Inflammatory macrophage treated with lipopolysaccharide for 4 hours (primary cell): ENCODE measurements around the gene PERM1.
"Not testable (repeated sequence)": the region's sequence is repeated elsewhere in the genome, so short reads cannot be mapped to it uniquely, and the experiment has no call there.

Source experiments
- DNase-seq: peaks from one replicate; pipeline ENCODE4 v3.0.0-alpha.2; 2020

PERM1 gene

DNA sequence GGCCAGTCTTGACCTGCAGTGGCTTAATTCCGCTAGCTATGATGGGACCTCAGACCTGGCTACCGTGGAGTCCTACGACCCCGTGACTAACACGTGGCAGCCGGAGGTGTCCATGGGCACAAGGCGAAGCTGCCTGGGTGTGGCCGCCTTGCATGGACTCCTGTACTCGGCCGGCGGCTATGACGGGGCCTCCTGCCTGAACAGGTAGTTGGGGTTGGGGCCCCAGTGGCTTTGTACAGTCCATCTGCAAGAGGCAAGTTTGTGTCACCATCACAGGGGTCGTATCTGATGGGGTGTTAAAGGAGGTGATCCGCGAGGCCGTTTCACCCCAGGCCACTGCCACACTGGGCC is 18.6 kb downstream of the PERM1 start:
- DNase-seq, result no peak

DNA sequence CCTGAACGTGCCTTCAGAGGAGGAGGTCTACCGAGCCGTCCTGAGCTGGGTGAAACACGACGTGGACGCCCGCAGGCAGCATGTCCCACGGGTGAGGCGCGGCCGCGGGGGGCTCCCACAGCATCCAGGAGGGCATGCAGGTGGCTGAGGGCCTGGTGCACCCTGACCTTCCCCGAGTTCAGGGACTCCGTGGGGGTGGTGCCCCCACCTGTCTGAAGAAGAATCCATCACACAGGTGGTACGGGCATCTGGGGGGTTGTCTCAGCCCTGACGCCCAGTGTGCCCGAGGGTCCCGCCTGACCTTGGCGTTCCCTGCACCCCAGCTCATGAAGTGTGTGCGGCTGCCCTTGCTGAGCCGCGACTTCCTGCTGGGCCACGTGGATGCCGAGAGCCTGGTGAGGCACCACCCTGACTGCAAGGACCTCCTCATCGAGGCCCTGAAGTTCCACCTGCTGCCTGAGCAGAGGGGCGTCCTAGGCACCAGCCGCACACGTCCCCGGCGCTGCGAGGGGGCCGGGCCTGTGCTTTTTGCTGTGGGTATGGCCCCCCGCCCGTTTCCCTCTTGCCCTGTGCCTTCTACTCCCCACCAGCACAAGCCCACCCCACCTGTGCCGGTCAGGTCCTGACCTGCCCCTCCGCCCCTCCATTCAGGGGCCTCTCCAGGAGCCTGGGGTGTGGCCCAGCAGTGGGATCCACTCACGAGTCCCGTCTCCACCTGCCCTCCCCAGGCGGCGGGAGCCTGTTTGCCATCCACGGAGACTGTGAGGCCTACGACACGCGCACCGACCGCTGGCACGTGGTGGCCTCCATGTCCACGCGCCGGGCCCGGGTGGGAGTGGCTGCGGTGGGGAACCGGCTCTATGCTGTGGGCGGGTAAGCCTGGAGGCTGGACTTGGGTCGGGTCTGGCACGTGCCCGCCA is 19.3 kb downstream of the PERM1 start:
- DNase-seq, result no peak

DNA sequence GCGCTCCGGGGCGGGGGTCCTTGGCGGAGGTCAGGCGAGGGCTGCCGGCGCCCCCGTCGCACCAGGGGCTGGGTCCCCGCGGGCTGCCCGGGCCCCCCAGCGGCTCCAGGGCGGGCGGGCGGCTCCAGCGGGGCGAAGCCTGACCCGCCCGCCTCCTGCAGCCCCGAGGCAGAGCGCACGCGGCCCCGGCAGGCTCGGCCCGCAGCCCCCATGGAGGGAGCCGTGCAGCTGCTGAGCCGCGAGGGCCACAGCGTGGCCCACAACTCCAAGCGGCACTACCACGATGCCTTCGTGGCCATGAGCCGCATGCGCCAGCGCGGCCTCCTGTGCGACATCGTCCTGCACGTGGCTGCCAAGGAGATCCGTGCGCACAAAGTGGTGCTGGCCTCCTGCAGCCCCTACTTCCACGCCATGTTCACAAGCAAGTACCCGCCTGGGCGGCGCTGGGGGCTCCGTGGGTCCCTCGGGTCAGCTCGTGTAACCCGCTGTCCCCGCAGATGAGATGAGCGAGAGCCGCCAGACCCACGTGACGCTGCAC is 20.7 kb downstream of the PERM1 start:
- no peak for DNase-seq

DNA sequence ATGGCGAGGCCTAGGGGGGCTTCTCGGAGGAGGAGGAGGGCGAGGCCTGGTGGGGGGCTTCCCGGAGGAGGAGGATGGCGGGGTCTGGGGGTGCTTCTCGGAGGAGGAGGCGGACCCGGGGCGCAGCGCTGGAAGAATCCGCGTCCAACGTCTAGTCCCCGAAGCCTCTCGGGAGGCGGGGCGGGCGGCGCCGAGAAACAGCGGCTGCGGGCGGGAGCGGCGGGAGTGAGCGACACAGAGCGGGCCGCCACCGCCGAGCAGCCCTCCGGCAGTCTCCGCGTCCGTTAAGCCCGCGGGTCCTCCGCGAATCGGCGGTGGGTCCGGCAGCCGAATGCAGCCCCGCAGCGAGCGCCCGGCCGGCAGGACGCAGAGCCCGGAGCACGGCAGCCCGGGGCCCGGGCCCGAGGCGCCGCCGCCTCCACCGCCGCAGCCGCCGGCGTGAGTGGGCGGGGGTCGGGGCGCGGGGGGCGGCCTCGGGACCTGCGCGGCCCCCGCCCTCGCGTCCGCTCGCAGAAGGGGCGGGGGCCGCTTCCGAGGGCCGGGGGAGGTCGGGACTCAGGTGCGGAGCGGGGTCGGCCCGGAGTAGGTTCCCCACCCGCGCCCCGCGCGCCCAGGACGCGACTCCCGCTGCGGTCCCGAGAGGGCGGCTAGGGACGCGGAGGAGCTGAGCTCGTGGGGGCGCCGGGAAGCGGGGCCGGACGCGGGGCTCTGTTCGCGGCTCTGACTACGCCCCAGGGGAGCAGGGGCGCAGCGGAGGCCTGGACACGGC is 21.3 kb downstream of the PERM1 start, which contains the start of gene KLHL17:
TSS of gene KLHL17 (plus strand) at position 222 of the 769 bp plus-strand sequence. CDS start at position 332, 110 bp downstream.
- DNase-seq, result peak; percentile 70

DNA sequence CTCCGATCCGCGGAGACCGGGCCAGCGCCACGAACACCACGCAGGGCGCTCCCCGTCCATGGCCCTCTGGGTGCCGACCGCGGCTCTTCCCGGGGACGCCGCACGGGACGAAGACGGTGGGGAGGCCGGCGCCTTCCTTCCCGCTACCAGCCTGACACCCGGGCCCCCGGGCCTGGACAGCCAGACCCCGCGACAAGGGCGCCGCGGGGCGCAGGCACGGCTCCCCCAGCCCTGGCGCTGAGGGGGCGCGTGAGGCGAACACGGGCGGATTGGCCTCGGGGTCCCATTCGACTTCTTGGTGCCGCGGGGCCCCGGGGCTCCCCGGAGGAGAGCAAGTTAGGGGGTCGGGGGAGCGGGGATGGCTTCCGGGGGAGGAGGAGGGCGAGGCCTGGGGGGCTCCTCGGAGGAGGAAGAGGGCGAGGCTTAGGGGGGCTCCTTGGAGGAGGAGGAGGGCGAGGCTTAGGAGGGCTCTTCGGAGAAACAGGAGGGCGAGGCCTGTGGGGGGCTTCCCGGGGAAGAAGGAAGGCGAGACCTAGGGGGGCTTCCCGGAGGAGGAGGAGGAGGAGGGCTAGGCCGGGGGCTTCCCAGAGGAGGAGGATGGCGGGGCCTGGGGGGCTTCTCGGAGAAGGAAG is 22.0 kb downstream of the PERM1 start:
- no peak for DNase-seq

DNA sequence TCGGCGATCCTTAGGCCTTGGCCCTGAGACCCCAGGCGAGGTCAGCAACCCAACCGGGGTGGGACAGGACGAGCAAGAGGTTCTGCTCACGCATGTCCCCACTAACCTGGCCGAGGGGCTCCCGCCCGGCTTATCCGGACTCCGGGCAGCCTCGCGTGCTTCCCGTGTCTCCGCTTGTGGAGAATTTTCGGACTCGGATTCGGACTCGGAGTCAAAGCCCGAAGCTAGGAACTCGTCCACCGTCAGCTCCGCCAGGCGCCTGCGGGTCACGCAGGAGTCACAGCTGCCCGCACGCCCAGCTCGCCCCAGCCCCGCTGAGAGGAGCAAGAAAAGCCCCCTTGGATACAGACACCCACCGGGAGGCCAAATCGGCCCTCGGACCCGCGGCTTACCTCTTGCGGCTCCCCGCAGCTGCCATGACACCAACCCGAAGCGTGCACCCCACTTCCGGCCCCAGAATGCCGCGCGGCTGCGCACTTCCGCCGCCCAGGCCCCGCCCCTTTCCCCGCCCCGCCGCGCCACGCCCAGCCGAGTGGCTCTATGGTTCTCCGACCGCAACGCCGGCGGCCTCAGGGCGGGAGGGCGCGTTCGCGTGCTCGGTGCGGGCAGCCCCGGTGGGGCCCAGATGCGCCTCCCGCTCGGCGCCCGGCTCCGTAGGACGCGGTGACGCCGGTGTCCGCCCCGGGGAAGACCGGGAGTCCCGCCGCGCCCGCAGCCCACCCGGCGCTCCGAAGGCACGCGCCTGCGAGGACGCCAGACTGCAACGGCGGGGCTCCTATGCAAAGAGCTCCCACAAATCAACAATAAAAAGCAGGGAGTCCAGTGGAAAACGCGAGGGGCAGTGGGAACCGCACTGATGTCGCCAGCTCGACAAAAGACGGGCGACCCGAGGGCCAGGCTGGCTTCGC is 22.8 kb downstream of the PERM1 start, which contains the start of gene NOC2L:
TSS of gene NOC2L (minus strand) at position 434 of the 908 bp plus-strand sequence. CDS start at position 418, 16 bp downstream.
- peak; percentile 88 for DNase-seq

DNA sequence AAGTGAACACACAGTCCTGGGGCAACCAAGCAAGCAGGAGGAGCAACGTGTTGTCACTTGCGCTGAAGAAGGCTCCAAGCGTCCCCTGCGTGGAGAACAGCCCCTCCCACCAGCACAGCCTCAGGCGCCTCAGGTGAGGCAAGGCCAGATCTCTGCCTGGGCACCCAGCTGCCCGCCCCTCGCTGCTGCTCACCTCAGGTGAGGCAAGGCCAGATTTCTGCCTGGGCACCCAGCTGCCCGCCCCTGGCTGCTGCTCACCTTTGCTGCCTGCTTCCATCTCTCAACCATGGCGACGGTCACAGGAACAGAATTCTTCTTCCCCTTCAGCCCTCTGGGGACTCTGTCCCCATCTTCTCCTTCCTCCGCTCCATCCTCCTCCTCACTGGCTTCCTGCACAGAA is 25.3 kb downstream of the PERM1 start:
- no peak for DNase-seq

DNA sequence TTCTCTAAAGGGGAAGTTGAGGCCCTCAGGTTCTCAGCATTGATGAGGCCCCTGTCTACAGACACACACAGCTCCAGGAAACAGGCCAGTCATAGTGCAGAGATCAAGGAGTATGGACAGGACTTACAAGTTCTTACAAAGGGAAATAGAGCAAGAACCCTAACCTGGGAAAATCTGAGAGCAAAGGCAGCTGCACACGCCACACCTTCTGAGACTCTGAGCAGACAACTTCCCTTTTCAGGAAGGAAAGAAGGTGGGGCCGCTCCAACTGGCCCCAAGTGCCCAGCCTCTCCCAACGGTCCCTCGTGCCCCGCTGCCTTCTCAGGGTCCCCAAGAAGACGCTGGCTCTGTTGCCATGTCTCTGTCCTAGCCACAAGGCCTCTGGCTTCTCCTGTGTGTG is 26.4 kb downstream of the PERM1 start:
- DNase-seq, result no peak

DNA sequence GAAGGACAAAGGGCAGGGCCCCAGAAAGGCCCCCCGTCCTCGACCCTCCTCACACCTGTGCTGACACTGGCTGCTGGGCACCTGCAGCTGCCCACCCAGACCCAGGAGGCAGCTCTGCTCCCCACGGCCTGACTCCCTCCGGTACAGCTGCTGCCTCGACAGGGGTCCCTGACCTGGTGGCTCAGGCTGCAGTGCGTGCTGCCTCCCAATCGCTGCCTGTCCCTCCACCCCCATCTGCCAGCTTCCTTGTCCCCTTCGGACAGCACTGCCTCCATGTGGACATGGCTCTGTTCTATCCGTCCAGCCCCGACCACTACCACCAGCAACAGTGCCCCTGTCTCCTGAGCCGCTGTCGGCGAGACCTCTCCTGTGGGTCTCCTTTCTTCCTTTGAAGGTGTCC is 27.0 kb downstream of the PERM1 start:
- DNase-seq, result no peak

DNA sequence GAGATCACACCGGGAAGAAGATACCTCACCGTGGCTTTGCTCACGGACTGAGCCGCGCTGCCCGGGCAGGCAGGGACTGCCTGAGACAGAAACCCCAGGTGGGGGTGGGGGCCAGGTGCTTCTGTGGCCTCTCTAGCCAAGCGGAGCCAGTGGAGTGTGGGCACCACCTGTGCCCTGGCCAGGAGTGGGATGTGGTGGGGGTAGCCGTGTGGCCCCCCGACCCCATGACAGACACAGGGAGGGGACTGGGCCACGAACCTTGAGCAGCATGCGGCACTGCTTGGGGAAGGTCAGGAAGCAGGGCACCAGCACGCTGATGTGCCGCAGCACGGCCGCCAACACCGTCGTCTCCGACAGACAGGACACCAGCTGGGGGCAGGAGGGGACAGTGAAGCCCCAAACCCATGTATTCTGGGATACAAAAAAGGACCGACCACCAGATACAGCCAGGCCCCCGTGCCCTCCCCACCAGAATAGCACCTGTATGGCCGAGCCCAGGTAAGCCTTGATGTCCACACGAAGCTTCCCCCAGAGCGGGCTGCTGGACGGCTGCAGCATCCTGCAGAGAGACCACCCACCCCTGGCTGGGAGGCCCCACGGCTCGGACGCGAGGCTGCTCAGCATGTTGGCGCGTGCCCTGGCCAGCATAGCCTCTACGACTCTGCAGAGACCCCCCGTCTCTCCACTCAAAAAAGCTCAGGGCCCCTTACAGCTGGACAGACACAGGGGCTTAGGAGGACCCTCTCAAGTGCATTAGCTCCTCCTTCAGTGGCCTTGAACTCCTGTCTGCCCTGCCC is 28.2 kb downstream of the PERM1 start:
- no peak for DNase-seq

DNA sequence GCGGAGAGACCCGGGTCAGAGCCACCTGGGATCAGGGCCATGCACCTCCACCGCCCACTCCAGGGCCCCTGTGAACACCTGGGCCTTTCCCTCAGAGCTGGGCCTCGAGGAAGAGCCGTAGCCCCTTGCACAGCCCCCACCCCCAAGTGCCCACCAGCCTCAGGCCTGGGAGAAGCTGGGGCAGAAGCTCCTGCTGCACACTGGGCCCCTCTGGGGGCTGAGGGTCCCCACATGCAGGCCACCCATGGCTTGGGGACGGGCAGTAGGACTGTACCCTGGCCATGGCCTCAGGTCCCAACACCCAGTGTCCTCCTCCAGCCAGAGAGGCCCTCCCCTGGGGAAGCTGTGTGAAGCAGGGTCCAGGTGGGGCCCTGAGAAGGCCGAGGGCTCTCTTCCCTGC is 29.3 kb downstream of the PERM1 start:
- no peak for DNase-seq

DNA sequence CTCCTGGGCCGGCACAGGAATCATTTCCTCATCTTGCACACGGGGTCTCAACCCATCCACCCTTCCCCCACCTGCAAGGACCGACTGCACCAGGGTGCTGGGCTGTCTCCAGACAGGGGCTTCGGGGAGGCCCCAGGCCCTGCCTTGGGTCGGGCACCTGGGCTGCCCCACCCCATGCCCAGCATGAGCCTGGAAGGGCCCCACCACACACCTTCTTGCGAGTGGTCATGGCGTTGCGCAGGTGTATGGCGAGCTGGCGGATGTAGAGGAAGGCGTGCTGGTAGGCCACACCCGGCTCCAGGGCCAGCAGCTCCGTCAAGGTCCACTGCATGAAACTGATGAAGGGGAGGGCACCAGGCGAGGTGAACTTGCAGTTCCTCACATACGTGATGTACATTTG is 29.7 kb downstream of the PERM1 start:
- no peak for DNase-seq

DNA sequence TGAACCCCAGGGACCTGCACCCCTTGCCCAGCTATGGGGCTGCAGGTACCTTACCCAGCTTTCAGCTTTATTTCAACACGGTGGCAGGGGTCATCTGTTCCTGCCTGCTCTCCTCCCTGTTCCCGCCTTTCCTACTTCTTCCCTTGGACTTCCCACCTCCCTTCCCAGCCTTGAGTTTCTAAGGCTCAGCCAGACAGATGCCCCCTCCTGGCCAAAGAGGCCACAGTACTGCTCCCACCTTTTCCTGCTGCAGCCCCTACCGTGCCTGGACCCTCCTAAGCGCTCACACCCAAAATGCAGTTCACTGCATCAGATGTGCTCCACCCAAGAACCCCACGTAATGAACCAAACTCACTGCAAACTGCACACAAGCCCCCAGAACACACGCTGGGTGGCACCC is 30.5 kb downstream of the PERM1 start:
- no peak for DNase-seq

DNA sequence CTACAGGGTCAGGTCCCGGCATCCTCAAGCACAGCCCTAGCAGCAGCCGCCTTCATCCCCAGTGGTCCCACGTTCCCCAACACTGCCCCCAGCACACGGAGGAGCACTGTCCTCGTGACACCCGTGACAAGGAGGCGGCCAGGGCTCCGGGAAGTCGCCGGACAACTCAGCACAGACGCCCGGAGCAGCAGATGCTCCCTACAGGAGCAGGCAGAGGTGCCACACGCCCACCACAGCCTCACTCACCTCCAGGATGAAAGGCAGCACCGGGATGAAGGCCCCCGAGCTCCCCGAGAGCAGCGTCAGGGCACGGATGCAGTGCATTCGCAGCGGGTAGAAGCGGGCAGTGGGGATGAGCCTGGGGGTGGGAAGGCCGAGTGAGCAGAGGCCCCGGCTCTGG is 31.0 kb downstream of the PERM1 start:
- DNase-seq, result no peak

DNA sequence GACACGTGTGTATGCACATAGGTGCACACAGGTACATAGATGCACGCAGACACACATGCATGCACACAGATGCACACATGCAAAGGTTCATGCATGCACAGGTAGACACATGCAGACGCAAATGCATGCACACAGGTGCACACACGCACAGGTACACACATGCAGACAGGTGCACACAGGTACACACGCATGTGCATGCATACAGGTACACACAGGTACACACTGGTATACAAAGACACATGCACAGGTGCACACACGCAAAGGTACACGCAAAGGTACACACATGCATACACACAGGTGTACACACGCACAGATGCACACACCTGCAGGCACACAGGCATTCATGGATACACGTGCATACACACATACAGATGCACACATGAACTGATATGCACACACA is 31.6 kb downstream of the PERM1 start:
- no peak for DNase-seq

DNA sequence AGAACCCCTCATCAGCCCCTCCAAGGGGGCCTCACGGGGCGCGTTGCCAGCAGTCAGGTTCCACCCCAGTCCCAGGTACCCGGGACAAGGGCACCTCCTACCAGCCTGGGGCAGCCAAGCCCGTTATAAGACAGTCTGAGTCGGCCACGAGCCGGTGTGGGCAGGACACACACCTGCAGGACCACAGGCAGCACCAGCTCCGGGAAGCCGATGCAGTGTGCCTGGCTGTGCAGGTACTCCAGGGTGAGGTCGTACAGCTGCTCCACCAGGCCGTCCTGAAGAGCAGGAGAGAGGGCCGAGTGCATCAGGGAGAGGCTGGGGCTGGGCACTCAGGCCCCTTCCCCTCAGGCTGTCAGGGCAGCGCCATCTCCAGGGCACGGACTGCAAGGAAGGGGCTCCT is 33.9 kb downstream of the PERM1 start:
- no peak for DNase-seq

DNA sequence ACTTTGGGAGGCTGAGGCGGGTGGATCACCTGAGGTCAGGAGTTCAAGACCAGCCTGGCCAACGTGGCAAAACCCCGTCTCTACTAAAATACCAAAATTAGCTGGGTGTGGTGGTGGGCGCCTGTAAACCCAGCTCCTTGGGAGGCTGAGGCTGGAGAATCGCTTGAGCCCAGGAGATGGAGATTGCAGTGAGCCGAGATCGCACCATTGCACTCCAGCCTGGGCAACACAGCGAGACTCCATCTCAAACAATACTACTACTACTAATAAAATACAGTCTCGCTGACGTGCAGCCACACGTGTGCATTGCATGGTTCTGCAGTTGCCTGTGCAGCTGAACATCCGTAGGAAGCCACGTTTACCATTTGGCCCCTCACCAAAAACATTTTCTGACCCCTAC is 35.1 kb downstream of the PERM1 start:
- not testable (repeated sequence) for DNase-seq

DNA sequence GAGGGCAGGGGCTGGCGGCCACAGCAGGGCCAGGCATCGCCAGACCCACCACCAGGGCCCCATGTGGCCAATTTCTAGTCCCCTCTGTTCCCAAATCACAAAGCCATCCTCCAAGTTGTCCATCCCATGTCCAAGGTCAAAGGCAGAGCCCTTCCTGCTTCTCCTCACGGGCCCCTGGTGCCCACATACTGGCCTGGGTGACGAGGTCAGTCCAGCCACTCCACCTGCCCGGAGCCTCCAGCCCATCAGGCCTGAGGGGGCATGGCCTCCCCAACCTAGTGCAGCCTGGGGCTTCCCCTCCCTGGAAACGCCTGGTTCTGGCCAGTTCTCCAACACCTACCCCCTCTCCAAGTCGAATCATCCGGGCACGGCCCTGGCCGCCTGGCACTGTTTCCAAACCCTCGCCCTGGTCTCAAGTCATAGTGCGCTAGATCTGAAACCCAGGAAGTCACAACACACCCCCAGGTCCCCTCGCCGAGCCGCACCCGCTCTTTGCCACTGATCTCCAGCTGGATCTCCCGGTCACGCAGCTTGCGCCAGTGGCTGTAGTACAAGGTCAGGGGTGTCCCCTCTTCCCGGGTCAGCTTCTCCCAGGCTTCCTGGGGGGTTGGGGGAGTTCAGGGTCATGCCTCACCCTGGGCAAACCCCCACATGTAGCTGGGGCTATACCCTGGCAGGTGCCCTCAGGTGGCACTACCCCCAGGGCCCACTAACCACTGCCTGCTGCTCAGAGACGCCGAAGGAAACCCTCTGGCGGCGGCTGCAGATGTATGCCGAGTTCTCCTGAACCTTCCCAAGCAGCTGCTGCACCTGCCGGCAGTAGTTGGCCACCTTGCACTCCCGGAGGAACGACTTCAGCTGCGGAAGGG is 36.0 kb downstream of the PERM1 start:
- no peak for DNase-seq

DNA sequence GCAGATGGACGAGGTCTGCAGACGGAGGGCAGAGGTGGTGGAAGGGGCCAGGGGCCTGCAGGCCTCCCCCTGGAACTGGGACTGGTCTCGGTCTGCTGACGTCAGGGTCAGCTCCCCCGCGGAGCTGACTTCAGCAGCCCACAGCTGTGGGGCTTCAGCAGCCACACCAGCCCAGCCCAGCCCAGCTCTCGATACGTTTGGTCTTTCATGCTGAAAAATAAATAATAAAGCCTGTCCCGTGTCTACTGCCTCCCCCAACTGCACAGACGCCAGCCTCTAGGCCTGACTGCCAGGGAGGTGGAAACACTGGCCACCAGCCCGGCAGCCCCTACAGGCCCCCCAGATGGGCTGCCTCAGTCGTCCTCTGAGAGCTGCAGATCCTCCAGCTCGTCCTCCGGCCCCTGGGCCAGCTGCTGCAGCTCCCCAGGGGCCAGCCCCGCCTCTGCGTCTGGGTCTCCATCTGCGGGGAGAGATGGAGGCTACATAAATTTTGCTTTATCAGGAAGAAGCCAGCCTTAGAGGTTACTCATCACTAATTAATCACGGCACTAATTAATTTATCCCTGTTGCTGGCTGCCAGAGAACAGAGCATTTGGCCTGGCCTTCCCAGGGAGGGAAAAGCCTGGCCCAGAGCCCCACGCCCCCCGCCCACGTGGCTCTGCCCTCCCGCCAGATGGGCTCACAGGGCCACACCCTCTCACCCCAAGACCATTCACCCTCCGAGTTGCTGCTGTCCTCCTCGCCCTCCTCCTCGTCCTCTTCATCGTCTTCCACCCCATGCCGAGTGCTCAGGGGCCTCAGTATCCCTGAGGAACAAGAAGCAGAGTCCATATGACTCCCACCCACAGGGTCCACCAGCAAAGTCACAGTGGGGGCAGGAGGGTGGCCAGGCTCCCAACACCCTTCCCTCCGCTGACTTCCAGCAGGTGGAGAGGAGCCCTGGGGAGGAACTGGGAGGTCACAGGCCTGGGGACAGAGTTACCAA is 37.3 kb downstream of the PERM1 start:
- no peak for DNase-seq
